BE2C (cell line): Measurements from ENCODE around the gene PPP1R9A.

ENCODE experiments used
- DNase-seq: peaks from one replicate; pipeline ENCODE4 v3.0.0-alpha.2; 2020
- H3K27me3 ChIP-seq: fragments of 250-450 bp; sonication (Bioruptor Pico); 2 replicates; pipeline ENCODE4 v1.5.1; 2020; ENCODE audit warnings: mild to moderate bottlenecking
- H3K36me3 ChIP-seq: fragments of 250-450 bp; sonication (Bioruptor Pico); 2 replicates; pipeline ENCODE4 v1.5.1; 2020; ENCODE audit warnings: mild to moderate bottlenecking
- H3K4me1 ChIP-seq: fragments of 250-450 bp; sonication (Bioruptor Pico); 2 replicates; pipeline ENCODE4 v1.5.1; 2020
- H3K4me3 ChIP-seq: 2 replicates; pipeline ENCODE4 v1.5.1; 2011; ENCODE audit warnings: low read depth, low read length
- H3K9me3 ChIP-seq: fragments of 250-450 bp; sonication (Bioruptor Pico); 2 replicates; pipeline ENCODE4 v1.5.1; 2020
- CTCF ChIP-seq: IDR thresholded peaks from 2 replicates; pipeline ENCODE4 v1.5.1; 2012; ENCODE audit warnings: mild to moderate bottlenecking, low read depth, low read length

PPP1R9A gene

DNA sequence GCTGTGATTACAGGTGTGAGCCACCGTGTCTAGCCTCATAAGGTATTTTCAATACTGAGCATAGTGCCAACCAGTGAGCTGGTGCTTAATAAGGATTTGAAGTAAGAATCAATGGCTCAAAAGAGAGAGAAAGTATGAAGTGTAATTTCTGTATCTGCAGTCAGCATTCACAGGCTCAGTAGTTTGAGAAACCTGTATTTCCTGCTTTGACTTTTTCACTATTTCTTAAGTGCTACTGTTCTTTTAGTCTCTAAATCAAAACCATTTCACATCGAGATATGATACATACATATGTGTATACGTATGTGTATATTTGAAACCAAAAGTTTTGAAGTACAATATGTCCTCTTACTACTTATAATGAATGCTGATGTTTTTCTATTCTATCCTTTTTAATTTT, 189.9 kb downstream of the PPP1R9A start:
- TF ChIP-seq CTCF, result no peak

GRCh38 chr7:95097851-95098250, 190.5 kb downstream of the PPP1R9A start:
- no peaks in the 10 kb centered on the region for H3K4me1 ChIP-seq
- no peak for TF ChIP-seq CTCF
- H3K36me3 ChIP-seq, result no peaks in the 10 kb centered on the region
- no peaks in the 10 kb centered on the region for H3K9me3 ChIP-seq
- H3K27me3 ChIP-seq, result no peaks in the 10 kb centered on the region
- no peak for DNase-seq
- H3K4me3 ChIP-seq, result no peak overlapping the region

More for the DNA sequence above, 189.9 kb downstream of the PPP1R9A start:
- no peak for DNase-seq
- no peaks in the 10 kb centered on the region for H3K27me3 ChIP-seq
- H3K4me1 ChIP-seq, result no peaks in the 10 kb centered on the region
- H3K4me3 ChIP-seq, result no peak overlapping the region
- H3K9me3 ChIP-seq, result no peaks in the 10 kb centered on the region
- H3K36me3 ChIP-seq, result no peaks in the 10 kb centered on the region

- no peak for TF ChIP-seq CTCF
- no peak for DNase-seq
- no peaks in the 10 kb centered on the region for H3K9me3 ChIP-seq
- H3K36me3 ChIP-seq, result no peaks in the 10 kb centered on the region
- no peak overlapping the region for H3K4me3 ChIP-seq
- H3K27me3 ChIP-seq, result no peaks in the 10 kb centered on the region
- H3K4me1 ChIP-seq, result no peaks in the 10 kb centered on the region
Measured at GRCh38 chr7:95099106-95099505, 191.7 kb downstream of the PPP1R9A start.

DNA sequence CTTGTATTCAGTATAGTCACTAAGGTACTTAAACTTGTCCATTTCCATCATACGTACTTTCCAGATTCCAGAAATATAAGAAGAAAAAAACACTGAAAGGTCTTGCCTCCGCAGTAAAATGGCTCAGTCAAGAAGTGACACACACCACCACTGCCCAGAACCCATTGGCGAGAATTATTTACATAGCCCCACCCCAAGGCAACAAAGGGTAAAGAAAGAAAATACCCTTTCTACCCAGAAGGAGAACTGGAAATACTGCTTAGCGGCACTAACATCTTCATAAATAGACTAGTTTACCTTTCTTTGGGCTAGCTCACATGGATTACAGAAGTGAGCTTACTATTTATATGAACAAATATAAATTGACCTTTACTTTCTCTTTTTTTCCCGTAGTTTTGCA, 194.0 kb downstream of the PPP1R9A start:
- Histone ChIP-seq H3K36me3 (no peaks in the 10 kb centered on the region), H3K9me3 (no peaks in the 10 kb centered on the region), H3K27me3 (no peaks in the 10 kb centered on the region), H3K4me1 (no peaks in the 10 kb centered on the region), H3K4me3 (no peak overlapping the region)
- no peak for DNase-seq
- TF ChIP-seq CTCF, result no peak

- Histone ChIP-seq H3K4me1 (no peaks in the 10 kb centered on the region), H3K9me3 (no peaks in the 10 kb centered on the region), H3K4me3 (no peak overlapping the region), H3K27me3 (no peaks in the 10 kb centered on the region), H3K36me3 (no peaks in the 10 kb centered on the region)
- no peak for TF ChIP-seq CTCF
- DNase-seq, result no peak
Measured at GRCh38 chr7:95102662-95103061, 195.3 kb downstream of the PPP1R9A start.

- no peak overlapping the region for H3K4me3 ChIP-seq
- H3K9me3 ChIP-seq, result no peaks in the 10 kb centered on the region
- H3K36me3 ChIP-seq, result no peaks in the 10 kb centered on the region
- no peaks in the 10 kb centered on the region for H3K27me3 ChIP-seq
- TF ChIP-seq CTCF, result no peak
- DNase-seq, result no peak
- no peaks in the 10 kb centered on the region for H3K4me1 ChIP-seq
Measured at GRCh38 chr7:95104739-95105138, 197.3 kb downstream of the PPP1R9A start.
